Erythroblast (primary cell): ENCODE measurements around the gene ATP13A2.
A peak's percentile ranks its signal among the peaks of the same experiment; 100 is the strongest.

Experiments
- DNase-seq, 2 experiments: peaks; one replicate each; lab custom pipeline; 2025; lab: John Stamatoyannopoulos, UW
- GATA1 ChIP-seq: IDR thresholded peaks from 2 replicates; pipeline ENCODE4 v1.6.1; 2011; ENCODE audit warnings: low read depth, mild to moderate bottlenecking, control low read depth, low read length, moderate library complexity
- POLR2A ChIP-seq: IDR thresholded peaks from 2 replicates; pipeline ENCODE4 v1.6.1; 2011; ENCODE audit warnings: mild to moderate bottlenecking, low read length

ATP13A2 gene

DNA sequence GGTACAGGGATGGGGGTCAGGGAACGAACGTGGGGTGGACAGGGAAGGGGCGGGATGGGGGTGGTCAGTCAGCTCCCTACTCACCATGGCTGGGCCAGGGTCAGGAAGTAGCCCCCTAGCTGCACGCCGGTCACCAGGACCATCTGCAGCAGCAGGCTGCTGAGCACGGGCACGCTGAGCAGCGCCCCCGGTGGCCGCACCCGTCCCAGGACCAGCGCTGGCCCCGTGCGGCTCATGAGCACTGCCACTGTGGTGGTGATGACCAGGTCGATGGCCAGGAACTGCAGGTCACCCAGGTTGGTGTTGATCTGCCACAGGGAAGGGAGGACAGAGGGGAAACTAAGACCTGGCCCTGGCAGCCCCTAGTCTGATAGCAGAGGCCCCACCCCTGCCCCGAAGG lies 24.8 kb downstream of the ATP13A2 start:
- peak in 1 of 2 experiments; percentile 12 for DNase-seq
- TF ChIP-seq GATA1 = no peak
- TF ChIP-seq POLR2A = no peak

GRCh38 chr1:16986560-16986959 lies 25.2 kb downstream of the ATP13A2 start:
- TF ChIP-seq POLR2A (no peak), GATA1 (no peak)
- no peak for DNase-seq

DNA sequence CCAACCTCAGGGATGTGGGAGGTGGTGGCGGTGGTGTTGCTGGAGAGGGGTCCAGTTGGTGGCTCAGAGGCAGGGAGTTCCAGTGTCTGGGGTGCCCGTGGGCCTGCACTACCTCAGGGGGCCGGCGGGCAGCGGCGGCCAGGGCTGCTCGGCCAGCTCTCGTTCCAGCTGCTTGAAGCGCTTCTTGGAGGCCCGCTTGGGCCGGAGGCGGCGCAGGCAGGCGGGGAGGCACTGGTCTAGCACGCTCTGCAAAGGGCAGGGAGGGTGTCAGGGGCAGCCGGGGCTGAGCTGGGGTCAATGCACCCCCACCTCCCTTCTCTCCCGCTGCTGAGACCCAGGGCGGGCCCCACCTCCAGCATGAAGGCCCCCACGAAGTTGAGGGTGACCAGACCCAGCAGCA lies 25.6 kb downstream of the ATP13A2 start:
- TF ChIP-seq POLR2A (no peak), GATA1 (no peak)
- no peak for DNase-seq

GRCh38 chr1:16984717-16985116 lies 27.0 kb downstream of the ATP13A2 start:
- no peak for TF ChIP-seq POLR2A
- no peak for TF ChIP-seq GATA1
- no peak for DNase-seq

GRCh38 chr1:16983649-16984048 lies 28.1 kb downstream of the ATP13A2 start:
- TF ChIP-seq POLR2A (no peak), GATA1 (no peak)
- no peak for DNase-seq

GRCh38 chr1:16982902-16983301 lies 28.8 kb downstream of the ATP13A2 start:
- TF ChIP-seq GATA1 (no peak), POLR2A (no peak)
- no peak for DNase-seq

DNA sequence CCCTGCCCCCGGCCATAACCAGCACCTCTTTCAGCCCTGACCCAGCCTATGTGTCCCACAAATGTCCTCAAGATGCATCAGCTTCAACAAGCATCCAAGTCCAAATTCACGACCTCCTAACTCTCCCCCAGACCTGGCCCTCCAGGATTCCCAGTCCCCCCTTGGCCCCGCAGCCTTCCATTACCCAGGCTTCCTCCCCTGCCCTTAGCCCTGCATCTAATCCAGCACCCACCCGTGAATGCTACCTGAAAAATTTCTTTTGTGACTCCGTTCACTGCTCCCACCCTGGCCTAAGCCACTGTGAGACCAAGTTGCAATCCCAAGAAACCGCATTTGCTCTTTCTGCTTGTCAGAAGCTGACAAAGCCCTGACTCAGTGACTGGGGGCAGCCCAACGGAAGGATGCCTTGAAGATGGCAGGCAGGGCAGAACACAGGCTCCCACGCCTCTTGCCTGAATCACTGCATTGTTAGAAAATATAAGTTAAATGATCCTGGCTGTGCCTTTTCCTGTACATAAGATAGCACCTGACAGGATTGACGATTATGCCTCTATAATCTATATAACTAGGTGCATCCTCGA lies 30.4 kb downstream of the ATP13A2 start:
- no peak for DNase-seq
- TF ChIP-seq GATA1 = no peak
- TF ChIP-seq POLR2A = no peak

GRCh38 chr1:16980473-16981268 lies 31.1 kb downstream of the ATP13A2 start, which contains the start of gene MFAP2:
MFAP2 (minus strand) TSS chr1:16980620; CDS start chr1:16978273, 2,347 bp downstream.
- no peak for DNase-seq
- TF ChIP-seq GATA1 = no peak
- TF ChIP-seq POLR2A = no peak

- no peak for DNase-seq
- no peak for TF ChIP-seq GATA1
- TF ChIP-seq POLR2A = no peak
Observed at GRCh38 chr1:16979475-16980327, 32.0 kb downstream of the ATP13A2 start.

- TF ChIP-seq GATA1 = no peak
- TF ChIP-seq POLR2A = no peak
Observed at GRCh38 chr1:16978567-16979474, 32.9 kb downstream of the ATP13A2 start.

DNA sequence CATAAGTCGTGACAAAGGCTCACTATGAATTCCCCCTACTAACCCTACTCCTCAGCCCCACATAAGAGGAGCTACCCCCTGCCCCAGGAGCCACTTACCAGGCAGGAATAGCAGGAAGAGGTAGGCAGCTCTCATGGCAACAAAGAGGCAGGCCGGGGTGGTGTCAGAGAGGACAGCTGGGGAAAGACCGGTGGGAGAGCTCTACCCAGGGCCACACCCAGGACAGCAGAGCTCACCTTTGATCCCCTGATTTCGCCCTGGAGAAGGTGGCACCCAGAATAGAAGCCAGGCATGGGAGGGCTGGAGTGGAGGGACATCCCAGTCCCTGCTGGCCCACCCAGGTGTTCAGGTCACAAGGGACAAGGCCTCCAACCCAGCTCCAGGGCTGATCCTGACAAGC lies 33.6 kb downstream of the ATP13A2 start:
- TF ChIP-seq GATA1 (no peak), POLR2A (no peak)
- DNase-seq = no peak

More at GRCh38 chr1:16978567-16979474, 32.9 kb downstream of the ATP13A2 start:
- DNase-seq = no peak

DNA sequence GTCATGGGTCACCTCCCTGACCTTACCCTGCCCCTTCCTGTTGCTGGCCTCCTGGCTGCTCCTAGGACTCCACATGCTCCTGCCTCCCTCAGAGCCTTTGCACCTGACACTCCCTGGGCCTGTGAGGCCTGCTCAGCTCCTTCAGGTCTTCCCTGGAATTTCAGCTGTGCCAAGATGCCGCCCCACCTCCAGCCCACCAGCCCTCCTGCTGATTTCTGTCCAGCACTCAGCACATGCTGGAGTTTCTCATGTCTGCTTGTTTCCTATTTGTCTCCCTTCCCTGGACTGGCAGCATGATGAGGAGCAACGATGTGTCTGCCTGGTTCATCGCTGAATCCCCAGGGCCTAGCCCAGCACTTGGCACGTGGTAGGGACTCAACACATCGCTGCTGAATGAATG lies 34.4 kb downstream of the ATP13A2 start:
- TF ChIP-seq GATA1 (no peak), POLR2A (no peak)

GRCh38 chr1:16976966-16977365 lies 34.8 kb downstream of the ATP13A2 start:
- no peak for TF ChIP-seq GATA1
- DNase-seq = no peak

More for the DNA sequence above, 34.4 kb downstream of the ATP13A2 start:
- DNase-seq = no peak
